HepG2 (cell line): ENCODE data around the gene HK2. TPM values are rescaled to one million over a fixed set of nuclear protein-coding genes. Genes with fewer than 3 reads are reported as not detected.

Experiments used
- ARNTL ChIP-seq: sonication (generic); formaldehyde crosslinking; IDR thresholded peaks from 2 replicates; pipeline ENCODE4 v1.4.0; 2020; ENCODE audit warnings: mild to moderate bottlenecking, missing genetic modification reagents
- HNRNPL ChIP-seq: fragments of 200-400 bp; formaldehyde crosslinking; IDR thresholded peaks from 2 replicates; pipeline ENCODE4 v1.6.1; 2017; ENCODE audit warnings: mild to moderate bottlenecking, low read depth, low read length
- KAT8 ChIP-seq: IDR thresholded peaks from 2 replicates; pipeline ENCODE4 v1.6.1; 2016; ENCODE audit warnings: missing genetic modification reagents, missing compliant biosample characterization
- KDM2A ChIP-seq: sonication (generic); formaldehyde crosslinking; IDR thresholded peaks from 2 replicates; pipeline ENCODE4 v1.4.0; 2020; ENCODE audit warnings: low read depth, missing genetic modification reagents, borderline replicate concordance
- KDM6A ChIP-seq: IDR thresholded peaks from 2 replicates; pipeline ENCODE4 v1.6.1; 2016; ENCODE audit warnings: low read depth
- KLF15 ChIP-seq: sonication (generic); formaldehyde crosslinking; IDR thresholded peaks from 2 replicates; pipeline ENCODE4 v1.8.1; 2023; ENCODE audit warnings: borderline replicate concordance, mild to moderate bottlenecking, inconsistent platforms, missing genetic modification reagents, mixed read lengths
- MAX ChIP-seq: IDR thresholded peaks from 2 replicates; pipeline ENCODE4 v1.6.1; 2012; ENCODE audit warnings: inconsistent platforms
- MTERF4 ChIP-seq: sonication (generic); formaldehyde crosslinking; IDR thresholded peaks from 2 replicates; pipeline ENCODE4 v1.8.0; 2023; ENCODE audit warnings: mild to moderate bottlenecking, missing genetic modification reagents
- MXD4 ChIP-seq: IDR thresholded peaks from 2 replicates; pipeline ENCODE4 v1.6.1; 2016; ENCODE audit warnings: mild to moderate bottlenecking, missing biosample characterization, missing genetic modification reagents
- SALL1 ChIP-seq: sonication (generic); formaldehyde crosslinking; IDR thresholded peaks from 2 replicates; pipeline ENCODE4 v1.8.0; 2022; ENCODE audit warnings: mild to moderate bottlenecking, missing genetic modification reagents
- SMAD1 ChIP-seq: sonication (generic); formaldehyde crosslinking; IDR thresholded peaks from 2 replicates; pipeline ENCODE4 v1.4.0; 2020; ENCODE audit warnings: missing genetic modification reagents, low read depth, mild to moderate bottlenecking, borderline replicate concordance
- SOX13 ChIP-seq, 3 experiments: fragments of 450-650 bp in 1 of 3; sonication (generic) in 1 of 3; formaldehyde crosslinking in 1 of 3; IDR thresholded peaks in 2 of 3; conservative IDR thresholded peaks in 1 of 3; 2 replicates each; pipeline versions ENCODE4 v1.5.0 to v1.6.1; 2016 to 2020; ENCODE audit warnings: antibody characterized with exemption in 1 of 3, mild to moderate bottlenecking in 1 of 3, missing compliant biosample characterization in 1 of 3, missing genetic modification reagents in 1 of 3, moderate library complexity in 1 of 3
- ZBTB44 ChIP-seq: sonication (generic); formaldehyde crosslinking; IDR thresholded peaks from 2 replicates; pipeline ENCODE4 v1.4.0; 2020; ENCODE audit warnings: missing genetic modification reagents
- ZNF318 ChIP-seq: sonication (generic); formaldehyde crosslinking; IDR thresholded peaks from 2 replicates; pipeline ENCODE4 v1.4.0; 2020; ENCODE audit warnings: mild to moderate bottlenecking, missing genetic modification reagents
- ZNF598 ChIP-seq: sonication (generic); formaldehyde crosslinking; IDR thresholded peaks from 2 replicates; pipeline ENCODE4 v1.5.1; 2020; ENCODE audit warnings: mild to moderate bottlenecking, missing genetic modification reagents, borderline replicate concordance
- ZSCAN21 ChIP-seq: sonication (generic); formaldehyde crosslinking; IDR thresholded peaks from 2 replicates; pipeline ENCODE4 v1.8.0; 2022; ENCODE audit warnings: mild to moderate bottlenecking, missing genetic modification reagents, moderate library complexity, borderline replicate concordance
- polyA plus RNA-seq, 8 experiments: library from polyadenylated mRNA; depleted of rRNA in 3 of 8; stranded (reverse) in 7 of 8; unstranded in 1 of 8; fragments of >200 nt; fragmentation: Illumina TruSeq in 4 of 8; extraction: Trizol in 4 of 8; gene quantifications; 2 replicates each; pipeline versions ENCODE4 v1.2.1 to v1.2.3, GENCODE V29; 2011 to 2016; ENCODE audit warnings: low read depth in 4 of 8, missing spikeins in 1 of 8, mixed read lengths in 1 of 8; ENCODE audit not compliant: insufficient read depth in 1 of 8
- total RNA-seq, 5 experiments: library from RNA; depleted of rRNA; stranded (reverse); fragments of >200 nt; fragmentation: Illumina TruSeq; extraction: Trizol; gene quantifications; 2 replicates each; pipeline ENCODE4 v1.2.3, GENCODE V29; 2016; ENCODE audit warnings: low read depth in 1 of 5

HK2 gene
- total and polyA plus RNA-seq, 2 of the 13 experiments (the other 11 are each of a cell fraction or from before 2014, with no cell fraction given): 13.2 to 101 TPM

GRCh38 chr2:74924463-74925265 is 90.7 kb downstream of the HK2 start (continued):
- TF ChIP-seq ZNF318 (CRISPR knock-in tag): 0 out of 2 replicates have a peak, but pooled peaks have one; percentile 42
- peak; percentile 88 for TF ChIP-seq KDM2A (CRISPR knock-in tag)
- peak; percentile 46 for TF ChIP-seq SALL1 (CRISPR knock-in tag)
- TF ChIP-seq ARNTL (CRISPR knock-in tag): 0 out of 2 replicates have a peak, but pooled peaks have one; percentile 34
- TF ChIP-seq MTERF4 (CRISPR knock-in tag): peak; percentile 59; the same call in 1 of the 2 replicates
- TF ChIP-seq SOX13 (IDR thresholded peaks at IDR 0.05): no peak
- peak in 1 of 2 experiments; percentile 57; a peak in 2 of 4 replicates for TF ChIP-seq SOX13 (CRISPR knock-in tag; conservative IDR thresholded peaks at IDR 0.05 in 1 of 2, IDR thresholded peaks at IDR 0.05 in 1 of 2)
- TF ChIP-seq ZBTB44 (CRISPR knock-in tag): 0 out of 2 replicates have a peak, but pooled peaks have one; percentile 59
- peak; percentile 33; the same call in 1 of the 2 replicates for TF ChIP-seq KDM6A
- TF ChIP-seq HNRNPL: no peak
- TF ChIP-seq KLF15: 0 out of 2 replicates have a peak, but pooled peaks have one; percentile 59
- TF ChIP-seq ZNF598 (CRISPR knock-in tag): peak; percentile 81; the same call in 1 of the 2 replicates
- TF ChIP-seq KAT8: peak; percentile 30
- peak; percentile 76; the same call in 1 of the 2 replicates for TF ChIP-seq MXD4 (CRISPR knock-in tag)
- TF ChIP-seq ZSCAN21 (CRISPR knock-in tag): peak; percentile 14; the same call in 1 of the 2 replicates
- TF ChIP-seq SMAD1 (CRISPR knock-in tag): peak; percentile 59; the same call in 1 of the 2 replicates
- peak; percentile 39 for TF ChIP-seq MAX
